ENCODE measurements around the gene GSK3A.
A peak's percentile ranks its signal among the peaks of the same experiment; 100 is the strongest.

GSK3A gene

GRCh38 chr19:42247640-42248199 lies 5.3 kb upstream of the GSK3A start:
- no peak for DNase-seq

DNA sequence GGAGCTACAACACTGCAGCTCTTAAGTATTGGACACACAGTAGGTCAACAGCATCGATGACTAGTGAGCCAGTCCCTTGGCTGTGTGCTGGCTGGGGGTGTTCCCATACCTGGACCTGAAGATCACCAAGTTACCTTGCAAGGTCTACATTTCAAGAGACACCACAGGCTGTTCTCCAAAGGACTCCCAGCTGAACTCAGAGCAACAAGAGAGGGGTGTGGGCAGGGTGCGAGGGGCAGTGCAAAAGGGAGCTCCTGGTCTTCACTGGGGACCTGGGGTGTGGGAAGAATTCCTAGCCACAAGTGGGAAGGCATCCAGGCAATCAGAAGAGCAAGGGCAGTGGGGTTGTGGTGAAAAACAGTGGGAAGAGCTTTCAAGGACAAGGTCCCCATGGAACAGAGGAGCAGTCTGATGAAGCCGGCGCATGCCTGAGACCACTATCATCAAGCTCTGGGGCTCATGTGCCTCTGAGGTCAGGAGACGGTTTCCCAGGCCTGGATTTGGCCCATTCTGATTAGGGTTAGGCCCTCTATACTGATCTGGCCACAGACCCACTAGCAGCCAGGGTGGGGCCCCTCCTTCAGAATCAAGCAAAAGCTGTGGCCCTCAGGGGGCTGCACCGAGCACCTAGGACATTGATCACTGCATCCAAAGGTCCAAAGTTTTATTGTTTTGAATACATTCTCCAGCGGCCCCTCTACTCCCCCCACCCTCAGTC lies 4.7 kb upstream of the GSK3A start:
- no peak for DNase-seq

DNA sequence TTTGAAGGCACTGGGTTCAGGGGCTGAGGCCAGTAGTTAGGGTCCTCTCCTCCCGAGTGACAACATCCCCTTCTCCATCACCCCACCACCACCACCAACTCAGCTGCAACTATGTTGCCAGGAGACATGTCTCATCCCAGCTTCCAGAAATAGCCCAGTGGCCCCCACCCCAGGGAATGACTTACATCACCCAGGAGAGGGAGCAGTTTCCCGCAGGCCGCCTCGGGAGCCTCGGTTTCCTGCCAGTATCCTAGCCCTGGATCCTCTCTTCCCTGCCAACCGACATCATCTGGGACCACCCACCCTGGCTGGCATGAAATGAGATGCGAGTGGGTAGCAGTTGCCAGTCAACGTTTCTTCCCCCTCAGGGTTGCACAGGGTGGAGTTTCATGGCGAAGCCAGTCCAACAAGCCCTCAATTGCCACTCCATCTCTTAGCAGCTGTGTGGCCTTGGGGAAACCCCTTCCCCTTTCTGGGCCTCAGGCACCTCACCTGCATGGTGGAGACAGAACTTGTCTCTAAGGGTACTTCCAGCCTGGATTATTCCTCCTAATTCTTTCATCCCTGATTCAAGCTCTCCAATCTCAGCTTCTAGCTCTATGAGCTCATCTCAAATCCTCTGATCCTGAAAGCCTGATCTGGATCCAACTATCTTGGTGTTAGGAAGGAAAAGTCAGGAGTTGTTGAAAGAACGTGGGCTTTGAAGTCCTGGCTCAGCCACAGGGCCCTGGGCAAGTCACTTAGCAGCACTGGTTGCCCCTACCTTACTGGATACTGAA lies 3.9 kb upstream of the GSK3A start:
- DNase-seq = peak; percentile 30

GRCh38 chr19:42245231-42245630 lies 2.8 kb upstream of the GSK3A start:
- no peak for DNase-seq

DNA sequence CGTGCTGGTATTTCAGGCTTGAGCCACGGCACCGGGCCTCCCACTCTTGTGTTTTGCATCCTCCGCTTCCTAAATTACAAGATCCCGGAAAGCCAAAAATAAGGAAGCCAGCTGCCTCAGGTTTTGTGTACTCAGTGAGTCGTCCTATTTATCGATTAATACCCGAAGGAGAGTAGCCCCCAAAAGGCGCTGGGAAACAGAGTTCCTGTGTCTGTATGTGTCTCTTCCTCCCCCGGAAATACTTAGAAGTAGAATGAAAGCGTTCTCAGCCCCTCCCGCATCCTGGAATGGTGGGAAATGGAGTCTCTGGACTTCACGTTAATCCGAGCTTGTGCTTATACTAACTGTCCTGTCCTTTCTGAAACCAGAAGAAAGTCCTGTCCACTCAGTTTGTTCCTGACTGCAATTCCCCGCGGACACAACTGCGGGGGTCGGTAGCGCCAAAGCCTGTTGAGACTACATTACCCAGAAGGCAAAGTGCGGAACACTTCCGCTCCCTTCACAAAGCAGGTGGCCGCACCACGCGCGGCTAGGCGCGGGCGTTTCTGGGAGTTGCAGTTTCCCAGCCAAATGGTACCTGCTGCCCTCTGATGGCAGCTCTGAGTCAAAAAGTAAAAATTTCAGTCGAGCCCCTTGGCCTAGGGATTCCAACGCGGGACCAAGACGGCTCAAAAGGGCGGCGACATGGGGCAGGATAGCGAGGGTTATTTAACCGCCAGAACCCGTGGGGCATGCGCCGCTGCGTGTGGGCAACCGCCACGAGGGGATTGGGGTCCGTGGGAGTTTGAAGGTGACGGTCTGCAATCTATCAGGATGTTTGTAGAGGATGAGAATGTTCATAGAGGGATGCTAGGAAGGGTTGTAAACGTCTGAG lies 2.2 kb upstream of the GSK3A start:
- DNase-seq = peak; percentile 73

DNA sequence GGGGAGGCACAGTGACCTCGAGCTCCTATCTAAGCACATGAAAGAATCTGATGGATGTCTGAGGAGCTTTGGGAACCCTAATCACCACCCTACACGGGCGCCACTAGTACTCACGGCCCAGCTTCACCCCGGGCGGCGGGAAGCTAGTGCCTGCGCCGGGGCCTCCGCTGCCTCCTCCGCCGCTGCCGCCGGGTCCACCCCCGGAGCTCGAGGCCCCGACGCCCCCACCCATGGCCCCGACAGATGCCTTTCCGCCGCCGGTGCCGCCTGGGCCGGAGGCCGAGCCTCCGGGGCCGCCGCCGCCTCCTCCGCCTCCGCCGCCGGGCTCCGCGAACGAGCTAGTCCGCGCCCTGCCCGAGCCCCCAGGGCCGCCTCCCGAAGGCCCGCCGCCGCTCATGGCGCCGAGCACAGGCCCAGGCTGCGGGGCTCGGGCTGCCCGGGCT lies 312 bp downstream of the GSK3A start:
- no peak for DNase-seq

- DNase-seq = no peak
Measured at GRCh38 chr19:42241279-42241678, 1.1 kb downstream of the GSK3A start.

DNA sequence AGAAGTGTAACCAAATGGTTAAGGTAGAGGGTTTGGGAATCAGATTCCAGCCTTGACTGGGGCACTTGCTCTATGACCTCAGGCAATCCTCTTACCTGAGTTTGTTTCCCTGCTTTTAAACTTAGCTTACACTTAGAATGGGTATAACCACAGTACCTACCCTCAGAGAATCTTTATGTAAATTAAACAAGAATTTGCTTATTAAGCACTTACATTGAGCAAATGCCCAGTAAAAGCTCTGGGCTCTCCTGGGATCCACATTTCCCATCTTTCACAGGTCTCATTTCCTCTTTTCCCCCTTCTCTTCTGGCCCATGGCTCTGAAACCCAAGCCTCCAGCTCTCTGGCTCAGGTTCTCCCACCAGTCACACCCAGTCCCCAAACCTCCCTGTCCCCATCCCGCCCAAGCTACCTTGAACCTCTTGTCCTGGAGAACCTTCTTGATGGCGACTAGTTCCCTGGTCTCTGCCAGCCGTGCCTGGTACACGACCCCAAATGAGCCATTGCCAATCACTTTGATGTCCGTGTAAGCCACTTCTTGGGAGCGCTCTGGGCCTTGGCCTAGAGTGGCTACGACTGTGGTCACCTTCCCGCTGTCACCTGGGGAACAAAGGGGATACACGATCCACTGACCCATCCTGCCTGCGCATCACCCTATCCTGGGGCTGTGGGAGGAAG lies 2.7 kb downstream of the GSK3A start:
- no peak for DNase-seq

GRCh38 chr19:42235181-42235580 lies 7.2 kb downstream of the GSK3A start:
- no peak for DNase-seq

DNA sequence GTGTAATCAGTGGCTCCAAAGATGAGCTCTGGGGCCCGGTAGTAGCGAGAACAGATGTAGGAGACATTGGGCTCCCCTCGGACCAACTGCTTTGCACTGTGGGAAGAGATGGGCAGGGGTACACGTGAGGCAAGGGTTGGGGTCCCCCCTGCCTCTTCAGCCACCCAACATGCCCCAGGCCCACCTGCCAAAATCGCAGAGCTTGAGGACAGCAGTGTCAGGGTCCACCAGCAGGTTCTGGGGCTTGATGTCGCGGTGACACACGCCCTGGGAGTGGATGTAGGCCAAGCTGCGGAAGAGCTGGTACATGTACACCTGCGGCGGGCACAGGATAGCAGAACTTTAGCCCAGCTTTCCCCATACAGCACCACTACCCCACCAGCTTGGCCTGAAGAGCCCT lies 8.0 kb downstream of the GSK3A start:
- DNase-seq = no peak

DNA sequence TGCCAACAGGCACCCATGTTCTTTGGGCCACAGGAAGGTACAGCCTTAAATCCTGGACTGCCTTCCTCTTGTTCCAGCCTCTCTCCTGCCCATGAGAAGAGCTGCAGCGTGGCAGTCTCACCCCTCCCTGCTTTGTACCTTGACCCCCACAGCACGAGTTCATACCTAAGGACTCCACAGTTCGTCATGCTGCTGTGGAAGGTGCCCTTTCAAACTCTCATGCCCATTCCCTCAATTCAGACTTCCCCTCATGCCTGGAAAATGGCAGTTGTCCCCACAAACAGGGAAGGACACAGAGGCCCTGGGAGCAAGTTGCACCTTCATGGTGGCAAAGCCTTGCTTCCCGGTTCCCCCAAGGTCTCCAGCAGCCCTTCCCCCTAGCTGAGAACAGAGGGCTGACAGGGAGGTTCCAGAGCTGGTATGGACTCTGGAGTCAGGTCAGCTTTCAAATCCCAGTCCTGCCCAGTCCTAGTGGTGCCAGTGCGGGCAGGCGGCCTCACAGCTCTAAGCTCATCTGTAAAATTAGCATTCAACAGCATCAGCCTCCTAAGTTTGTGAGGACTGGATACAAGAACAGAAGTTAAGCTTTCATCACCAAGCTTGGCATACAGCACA lies 8.6 kb downstream of the GSK3A start:
- no peak for DNase-seq

DNA sequence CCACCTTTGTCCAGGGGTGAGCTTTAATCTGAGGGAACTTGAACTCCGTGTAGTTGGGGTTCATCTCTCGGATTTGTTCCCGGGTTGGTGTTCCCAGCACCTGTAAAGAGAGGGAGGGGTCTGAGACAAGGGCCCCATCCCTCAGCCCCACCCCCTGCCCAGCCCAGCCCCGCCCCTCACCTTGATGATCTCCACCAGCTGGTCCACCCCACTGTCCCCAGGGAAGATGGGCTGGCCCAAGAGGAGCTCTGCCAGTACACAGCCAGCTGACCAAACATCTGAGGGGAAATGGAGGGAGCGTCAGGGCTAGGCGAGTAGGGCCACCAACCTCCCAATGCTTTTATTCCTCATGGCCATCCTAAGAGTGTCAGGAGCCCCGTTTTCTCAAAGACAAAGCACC lies 9.3 kb downstream of the GSK3A start:
- DNase-seq = no peak

DNA sequence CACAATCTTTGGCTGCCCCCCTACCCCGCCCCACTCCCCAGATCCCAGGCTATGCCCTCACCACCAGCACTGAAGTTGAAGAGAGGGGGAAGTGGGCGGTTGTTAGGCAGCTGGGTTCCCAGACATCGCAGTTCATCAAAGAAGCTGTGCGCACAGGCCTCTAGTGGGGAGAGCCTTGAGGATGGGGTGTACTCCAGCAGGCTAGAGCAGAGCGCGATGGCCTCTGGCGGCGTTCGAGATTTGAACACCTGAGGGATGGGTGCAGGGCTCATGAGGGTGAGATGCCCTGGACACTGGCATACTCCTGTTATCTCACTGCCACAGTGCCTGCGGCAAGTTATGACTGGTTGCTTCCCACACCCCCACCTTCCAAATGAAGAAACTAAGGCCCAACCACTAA lies 10.0 kb downstream of the GSK3A start:
- no peak for DNase-seq

DNA sequence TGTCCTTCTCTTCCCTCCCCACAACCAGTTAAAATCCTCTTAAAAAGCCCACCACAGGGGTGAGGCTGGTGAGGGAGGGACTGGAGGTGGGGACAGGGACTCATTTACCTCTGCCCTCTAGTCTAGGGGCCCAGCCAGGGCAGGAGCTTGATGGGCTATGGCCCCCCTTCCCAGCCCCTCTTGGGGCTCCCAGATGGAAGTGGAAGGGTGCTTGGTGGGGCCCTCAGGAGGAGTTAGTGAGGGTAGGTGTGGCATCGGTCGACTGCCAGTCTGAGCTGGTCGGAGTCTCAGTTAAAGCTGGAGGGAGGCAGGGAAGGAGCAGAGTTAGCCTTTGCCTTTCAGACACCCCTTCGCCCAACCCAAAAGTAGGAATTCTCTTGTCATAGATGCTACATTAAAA lies 11.8 kb downstream of the GSK3A start:
- no peak for DNase-seq

GRCh38 chr19:42229855-42230351 lies 12.5 kb downstream of the GSK3A start:
- DNase-seq = no peak

DNA sequence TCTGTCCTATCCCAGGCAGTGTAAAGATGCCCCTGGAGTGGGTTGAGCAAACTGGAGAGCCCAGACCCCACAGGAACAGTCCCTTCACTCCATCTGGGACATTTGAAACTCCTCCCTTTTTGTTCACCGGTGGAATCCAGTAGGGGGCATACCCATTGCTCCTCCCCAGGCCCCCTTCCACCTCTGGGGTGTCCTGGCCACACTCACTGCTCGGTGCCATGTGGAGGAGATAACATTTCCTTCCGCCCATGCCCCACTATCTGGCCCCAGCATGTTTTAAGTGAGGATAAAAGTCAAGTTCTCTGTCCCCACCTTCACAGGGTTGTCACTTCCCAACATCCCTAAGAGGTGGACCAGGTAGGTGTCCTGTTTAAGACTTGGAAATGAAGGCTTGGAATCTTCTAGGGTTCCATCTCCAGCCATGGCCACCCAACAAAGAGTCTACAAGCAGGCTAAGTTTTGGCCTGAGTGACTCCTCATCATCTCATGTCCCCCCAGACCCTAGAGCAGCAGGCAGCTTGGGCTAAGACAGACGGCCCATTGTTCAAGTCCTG lies 13.0 kb downstream of the GSK3A start:
- no peak for DNase-seq

DNA sequence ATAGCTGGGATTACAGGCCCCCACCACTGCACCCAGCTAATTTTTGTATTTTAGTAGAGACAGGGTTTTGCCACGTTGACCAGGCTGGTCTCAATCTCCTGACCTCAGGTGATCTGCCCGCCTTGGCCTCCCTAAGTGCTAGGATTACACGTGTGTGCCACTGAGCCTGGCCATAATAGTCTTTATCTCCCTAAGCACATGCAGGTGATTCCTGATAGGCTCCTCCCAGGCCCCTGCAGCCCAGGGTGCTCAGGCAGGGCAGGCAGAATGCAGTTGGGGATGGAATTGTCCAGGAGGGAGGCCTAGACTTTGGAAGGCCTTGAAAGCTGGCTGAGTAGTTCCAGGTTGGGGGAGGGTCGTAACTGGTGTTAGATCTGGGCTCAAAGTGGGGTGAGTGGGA lies 13.8 kb downstream of the GSK3A start:
- no peak for DNase-seq

DNA sequence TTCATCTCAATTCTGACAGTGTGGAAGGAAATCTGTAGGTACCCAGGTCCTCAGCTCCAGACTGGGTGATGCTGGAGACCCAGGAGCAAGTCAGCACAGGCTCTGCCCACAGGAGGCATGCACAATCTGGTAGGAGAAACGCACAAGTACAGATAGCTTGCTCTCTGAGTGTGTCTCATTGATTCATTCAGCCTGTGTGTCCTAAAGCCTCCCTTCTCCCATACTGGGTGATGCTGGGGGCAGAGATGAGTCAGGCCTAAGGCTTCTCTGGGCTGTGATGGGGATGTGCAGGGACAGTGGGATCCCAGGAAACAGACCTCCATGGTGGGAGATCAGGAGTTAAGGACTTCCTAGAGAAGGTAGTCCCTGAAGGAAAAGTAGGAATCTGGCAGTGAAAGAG lies 15.5 kb downstream of the GSK3A start:
- no peak for DNase-seq

DNA sequence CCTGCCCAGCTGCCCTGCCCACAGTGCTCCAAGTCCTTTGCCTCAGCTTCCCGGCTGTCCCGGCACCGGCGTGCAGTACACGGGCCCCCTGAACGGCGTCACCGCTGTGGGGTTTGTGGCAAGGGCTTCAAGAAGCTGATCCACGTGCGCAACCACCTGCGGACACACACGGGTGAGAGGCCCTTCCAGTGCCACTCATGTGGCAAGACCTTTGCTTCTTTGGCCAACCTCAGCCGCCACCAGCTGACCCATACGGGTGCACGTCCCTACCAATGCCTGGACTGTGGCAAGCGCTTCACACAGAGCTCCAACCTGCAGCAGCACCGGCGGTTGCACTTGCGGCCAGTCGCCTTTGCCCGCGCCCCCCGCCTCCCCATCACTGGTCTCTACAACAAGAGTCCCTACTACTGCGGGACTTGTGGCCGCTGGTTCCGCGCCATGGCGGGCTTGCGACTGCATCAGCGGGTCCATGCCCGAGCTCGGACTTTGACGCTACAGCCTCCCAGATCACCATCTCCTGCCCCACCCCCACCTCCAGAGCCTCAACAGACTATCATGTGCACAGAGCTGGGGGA lies 16.6 kb downstream of the GSK3A start:
- no peak for DNase-seq

DNA sequence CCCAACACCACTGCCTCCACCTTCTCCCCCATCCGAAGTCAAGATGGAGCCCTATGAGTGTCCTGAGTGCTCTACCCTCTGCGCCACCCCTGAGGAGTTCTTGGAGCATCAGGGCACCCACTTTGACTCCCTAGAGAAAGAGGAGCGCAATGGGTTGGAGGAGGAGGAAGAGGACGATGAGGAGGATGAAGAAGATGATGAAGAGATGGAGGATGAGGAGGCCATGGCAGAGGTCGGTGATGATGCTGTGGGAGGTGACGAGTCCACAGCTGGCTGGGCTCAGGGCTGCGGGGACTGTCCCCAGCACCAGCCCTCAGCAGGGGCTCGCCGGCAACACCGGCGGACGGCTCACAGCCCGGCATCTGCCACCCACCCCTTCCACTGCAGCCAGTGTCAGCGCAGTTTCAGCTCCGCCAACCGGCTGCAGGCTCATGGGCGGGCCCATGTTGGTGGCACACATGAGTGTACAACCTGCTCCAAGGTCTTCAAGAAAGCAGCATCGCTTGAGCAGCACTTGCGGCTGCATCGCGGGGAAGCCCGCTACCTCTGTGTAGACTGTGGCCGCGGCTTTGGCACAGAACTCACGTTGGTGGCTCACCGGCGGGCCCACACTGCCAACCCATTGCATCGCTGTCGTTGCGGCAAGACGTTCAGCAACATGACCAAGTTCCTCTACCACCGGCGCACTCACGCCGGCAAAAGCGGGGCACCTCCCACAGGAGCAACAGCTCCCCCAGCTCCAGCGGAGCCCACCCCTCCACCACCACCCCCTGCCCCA lies 17.3 kb downstream of the GSK3A start:
- no peak for DNase-seq

DNA sequence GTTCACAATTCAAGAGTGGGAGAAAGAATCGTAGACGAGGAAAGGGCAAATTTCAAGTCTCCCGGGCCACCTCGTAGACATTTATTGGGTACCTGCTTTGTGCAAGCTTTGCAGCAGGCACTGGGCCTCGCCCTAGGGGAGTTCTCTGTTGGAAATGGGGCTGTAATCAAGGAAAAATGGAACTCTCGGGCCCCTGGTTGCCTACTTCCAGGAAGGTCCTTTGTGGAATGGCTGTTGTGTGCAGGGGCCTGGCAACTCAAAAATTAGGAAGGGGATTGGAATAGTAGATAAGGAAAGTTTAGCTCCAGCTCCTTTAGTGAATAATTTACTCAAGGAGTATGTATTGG lies 21.7 kb downstream of the GSK3A start:
- no peak for DNase-seq

All from T1000 (cell line).